H1 (cell line): ENCODE results near the gene SYNJ2. TPM values are rescaled to one million over a fixed set of nuclear protein-coding genes. Genes with fewer than 3 reads are reported as not detected.

Experiments
- CTCF ChIA-PET: fragments of 300-600 bp; sonication (Branson Sonifier 250); formaldehyde crosslinking; loops from one replicate; lab custom pipeline; 2021; ENCODE audit not compliant: partially characterized antibody; lab: Charles Lee
- POLR2A ChIA-PET: fragments of 300-600 bp; sonication (Branson Sonifier 250); formaldehyde crosslinking; loops from one replicate; lab custom pipeline; 2021; ENCODE audit warnings: inconsistent platforms; ENCODE audit not compliant: partially characterized antibody; lab: Charles Lee
- DNase-seq, 2 experiments: peaks; one replicate each; pipeline versions ENCODE4 v3.0.0 to v3.0.0-alpha.2; 2010 to 2022; ENCODE audit warnings: low spot score in 2 of 2, low read depth in 1 of 2, mixed read lengths in 1 of 2
- FAIRE-seq: peaks from 2 replicates; lab custom pipeline; 2011; peaks lifted over from hg19 to GRCh38; lab: Jason Lieb, UNC
- H2AFZ ChIP-seq: 2 replicates; pipeline ENCODE4 v1.8.1; 2012; ENCODE audit warnings: low read length, inconsistent platforms
- H2AK5ac ChIP-seq: 2 replicates; pipeline ENCODE4 v1.6.1; 2013; ENCODE audit warnings: low read depth, low read length
- H2BK120ac ChIP-seq: replicated peaks from 2 replicates; pipeline ENCODE3; 2013; ENCODE audit warnings: low read depth, low read length, inconsistent platforms
- H2BK12ac ChIP-seq: 2 replicates; pipeline ENCODE4 v1.6.1; 2013; ENCODE audit warnings: low read depth, low read length
- H2BK15ac ChIP-seq: 2 replicates; pipeline ENCODE4 v1.6.1; 2013; ENCODE audit warnings: low read length
- H2BK20ac ChIP-seq: 2 replicates; pipeline ENCODE4 v1.6.1; 2013; ENCODE audit warnings: low read length
- H2BK5ac ChIP-seq: 2 replicates; pipeline ENCODE4 v1.6.1; 2013; ENCODE audit warnings: low read depth, low read length
- H3K14ac ChIP-seq: 2 replicates; pipeline ENCODE4 v1.6.1; 2013; ENCODE audit warnings: inconsistent platforms; ENCODE audit not compliant: insufficient read length
- H3K18ac ChIP-seq: 2 replicates; pipeline ENCODE4 v1.6.1; 2013; ENCODE audit warnings: low read length; ENCODE audit errors: extremely low read depth
- H3K23ac ChIP-seq: 2 replicates; pipeline ENCODE4 v1.6.1; 2013; ENCODE audit warnings: inconsistent platforms; ENCODE audit not compliant: insufficient read length
- H3K23me2 ChIP-seq: 2 replicates; pipeline ENCODE4 v1.6.1; 2013; ENCODE audit warnings: low read depth, low read length
- H3K27ac ChIP-seq: 2 replicates; pipeline ENCODE4 v1.6.1; 2011; ENCODE audit warnings: low read depth, low read length, inconsistent platforms
- H3K27me3 ChIP-seq, 4 experiments: replicated peaks in 1 of 4; 1 replicate in 1 of 4; 2 replicates in 3 of 4; pipeline versions ENCODE4 v1.6.1 to v1.8.1; 2011 to 2013; ENCODE audit warnings: low read length in 3 of 4, mild to moderate bottlenecking in 3 of 4, inconsistent platforms in 2 of 4, mixed read lengths in 2 of 4, moderate library complexity in 1 of 4; ENCODE audit not compliant: control insufficient read depth in 3 of 4, insufficient read depth in 3 of 4; ENCODE audit errors: extremely low read depth in 1 of 4
- H3K36me3 ChIP-seq, 4 experiments: 2 replicates each; pipeline versions ENCODE4 v1.6.1 to v1.8.1; 2011 to 2013; ENCODE audit warnings: mild to moderate bottlenecking in 4 of 4, low read length in 3 of 4, moderate library complexity in 2 of 4, control low read depth in 1 of 4, inconsistent platforms in 1 of 4; ENCODE audit not compliant: insufficient read depth in 4 of 4, control insufficient read depth in 2 of 4
- H3K4ac ChIP-seq: replicated peaks from 2 replicates; pipeline ENCODE3; 2013; ENCODE audit warnings: low read length, low read depth, mixed read lengths, inconsistent platforms; ENCODE audit not compliant: insufficient read length
- H3K4me1 ChIP-seq, 4 experiments: replicated peaks in 1 of 4; 1 replicate in 1 of 4; 2 replicates in 3 of 4; pipeline versions ENCODE4 v1.6.1 to v1.8.1; 2011 to 2013; ENCODE audit warnings: low read length in 3 of 4, inconsistent platforms in 2 of 4, mixed read lengths in 1 of 4; ENCODE audit not compliant: insufficient read depth in 4 of 4, control insufficient read depth in 3 of 4
- H3K4me2 ChIP-seq, 2 experiments: 2 replicates each; pipeline versions ENCODE4 v1.6.1 to v1.8.1; 2011 to 2013; ENCODE audit warnings: low read depth in 2 of 2, low read length in 2 of 2, control low read depth in 1 of 2, inconsistent platforms in 1 of 2, mild to moderate bottlenecking in 1 of 2; ENCODE audit not compliant: insufficient read depth in 1 of 2
- H3K4me3 ChIP-seq, 4 experiments: fragments of 200-600, 300-600 bp in 1 of 4; sonication (generic), shearing (Covaris generic), sonication (Bioruptor Twin) in 1 of 4; 2 replicates each; pipeline versions ENCODE4 v1.5.1 to v1.8.1; 2011 to 2016; ENCODE audit warnings: low read length in 4 of 4, low read depth in 3 of 4, control low read depth in 2 of 4, inconsistent platforms in 2 of 4, mild to moderate bottlenecking in 2 of 4, mixed read lengths in 1 of 4, moderate library complexity in 1 of 4; ENCODE audit not compliant: insufficient read depth in 2 of 4; ENCODE audit errors: extremely low read depth in 1 of 4
- H3K56ac ChIP-seq: replicated peaks from 2 replicates; pipeline ENCODE3; 2013; ENCODE audit warnings: low read depth, mild to moderate bottlenecking, mixed read lengths, low read length, inconsistent platforms; ENCODE audit not compliant: insufficient read length
- H3K79me1 ChIP-seq: 2 replicates; pipeline ENCODE4 v1.6.1; 2013; ENCODE audit warnings: low read depth, low read length, control low read depth
- H3K79me2 ChIP-seq, 2 experiments: 2 replicates each; pipeline versions ENCODE4 v1.6.1 to v1.8.1; 2012 to 2013; ENCODE audit warnings: low read length in 2 of 2, mild to moderate bottlenecking in 2 of 2, inconsistent platforms in 1 of 2; ENCODE audit not compliant: insufficient read depth in 2 of 2, control insufficient read depth in 1 of 2
- H3K9ac ChIP-seq, 4 experiments: replicated peaks in 1 of 4; 1 replicate in 1 of 4; 2 replicates in 3 of 4; pipeline versions ENCODE4 v1.6.1 to v1.8.1; 2011 to 2013; ENCODE audit warnings: low read depth in 3 of 4, low read length in 3 of 4, control low read depth in 2 of 4, mild to moderate bottlenecking in 2 of 4, moderate library complexity in 2 of 4, inconsistent platforms in 1 of 4; ENCODE audit errors: extremely low read depth in 1 of 4
- H3K9me3 ChIP-seq, 2 experiments: 2 replicates each; pipeline versions ENCODE4 v1.6.1 to v1.8.1; 2012 to 2013; ENCODE audit warnings: mild to moderate bottlenecking in 2 of 2, moderate library complexity in 2 of 2, control low read depth in 1 of 2, inconsistent platforms in 1 of 2, low read depth in 1 of 2, low read length in 1 of 2, mixed read lengths in 1 of 2; ENCODE audit not compliant: insufficient read depth in 2 of 2
- H4K20me1 ChIP-seq, 2 experiments: replicated peaks in 1 of 2; 2 replicates each; pipeline versions ENCODE3 to v1.8.1; 2011 to 2013; ENCODE audit warnings: inconsistent platforms in 2 of 2, low read length in 2 of 2, mild to moderate bottlenecking in 1 of 2; ENCODE audit not compliant: insufficient read depth in 2 of 2, control insufficient read depth in 1 of 2
- H4K5ac ChIP-seq: 2 replicates; pipeline ENCODE4 v1.6.1; 2013; ENCODE audit warnings: low read length, low read depth, mixed read lengths, inconsistent platforms; ENCODE audit not compliant: insufficient read length
- H4K8ac ChIP-seq: 2 replicates; pipeline ENCODE4 v1.8.0; 2013; ENCODE audit warnings: mild to moderate bottlenecking, moderate library complexity, low read length, inconsistent platforms; ENCODE audit not compliant: insufficient read depth; ENCODE audit errors: extremely low read depth
- H4K91ac ChIP-seq: replicated peaks from 2 replicates; pipeline ENCODE3; 2013; ENCODE audit warnings: low read length, mixed read lengths, inconsistent platforms; ENCODE audit not compliant: insufficient read length
- EZH2 ChIP-seq: fragments of 200-600 bp; sonication (generic); IDR thresholded peaks from 2 replicates; pipeline ENCODE4 v1.7.1; 2012; ENCODE audit warnings: low read depth, mild to moderate bottlenecking, moderate library complexity, low read length, inconsistent platforms; ENCODE audit not compliant: severe bottlenecking
- HDAC6 ChIP-seq: IDR thresholded peaks from one replicate; pipeline ENCODE4 v1.7.1; 2012; ENCODE audit warnings: low read depth, mild to moderate bottlenecking, inconsistent platforms, low read length, moderate library complexity
- JUND ChIP-seq: IDR thresholded peaks from 2 replicates; pipeline ENCODE4 v1.6.1; 2011; ENCODE audit warnings: mild to moderate bottlenecking, improper control_type of control experiment, low read length
- RBBP5 ChIP-seq: IDR thresholded peaks from 2 replicates; pipeline ENCODE4 v1.7.1; 2012; ENCODE audit warnings: low read depth, mild to moderate bottlenecking, inconsistent platforms, low read length, moderate library complexity, borderline replicate concordance
- RNF2 ChIP-seq: fragments of 200-900, 300-1000 bp; sonication (generic); IDR thresholded peaks from 2 replicates; pipeline ENCODE4 v1.7.1; 2016; ENCODE audit warnings: borderline replicate concordance, low read depth, mild to moderate bottlenecking, antibody characterized with exemption, low read length; ENCODE audit not compliant: poor library complexity, severe bottlenecking; ENCODE audit errors: missing control alignments
- RXRA ChIP-seq: IDR thresholded peaks from 2 replicates; pipeline ENCODE4 v1.6.1; 2011; ENCODE audit warnings: low read depth, mild to moderate bottlenecking, low read length, moderate library complexity; ENCODE audit not compliant: insufficient read depth
- SIN3A ChIP-seq, 2 experiments: IDR thresholded peaks in 1 of 2; conservative IDR thresholded peaks in 1 of 2; 2 replicates each; pipeline ENCODE4 v1.6.1; 2011 to 2012; ENCODE audit warnings: low read length in 2 of 2, improper control_type of control experiment in 1 of 2, low read depth in 1 of 2, mild to moderate bottlenecking in 1 of 2
- TCF12 ChIP-seq: IDR thresholded peaks from 2 replicates; pipeline ENCODE4 v1.6.1; 2011; ENCODE audit warnings: low read depth, mild to moderate bottlenecking, low read length
- WGBS, 2 experiments: shearing (Covaris generic) in 1 of 2; methylation state at CpG; one replicate each; pipeline versions ENCODE4 v1.1.6 to v1.1.7; 2013 to 2015; ENCODE audit warnings: low lambda C conversion rate in 2 of 2, mixed read lengths in 2 of 2, inconsistent platforms in 1 of 2, low coverage in 1 of 2, missing lambda C conversion rate in 1 of 2; ENCODE audit not compliant: insufficient replicate concordance in 2 of 2, insufficient coverage in 1 of 2, insufficient read length in 1 of 2; ENCODE audit errors: extremely low coverage in 1 of 2, missing lambda C conversion rate in 1 of 2; 5-methylcytosine and 5-hydroxymethylcytosine counted together
- polyA plus RNA-seq, 7 experiments: library from polyadenylated mRNA; depleted of rRNA in 3 of 7; stranded (reverse) in 5 of 7; unstranded in 2 of 7; fragments of >200 nt in 5 of 7; fragments of 200-250 nt in 2 of 7; gene quantifications; 1 replicate in 5 of 7; 2 replicates in 1 of 7; 4 replicates in 1 of 7; pipeline versions ENCODE4 v1.2.1 to v1.2.3, GENCODE V29; 2011 to 2013; ENCODE audit warnings: missing spikeins in 2 of 7, mixed read lengths in 2 of 7
- total RNA-seq: library from RNA; stranded (reverse); fragmentation: NEBNext Ultra II Directional; extraction: Animal tissue kit (Norgen Biotek cat#: 25700); gene quantifications from 2 replicates; pipeline ENCODE4 v1.2.1, GENCODE V29; 2021

SYNJ2 gene
- total and polyA plus RNA-seq, 2 of the 8 experiments (the other 6 are each of a cell fraction or from before 2014, with no cell fraction given) = 3.7 to 13.9 TPM

DNA sequence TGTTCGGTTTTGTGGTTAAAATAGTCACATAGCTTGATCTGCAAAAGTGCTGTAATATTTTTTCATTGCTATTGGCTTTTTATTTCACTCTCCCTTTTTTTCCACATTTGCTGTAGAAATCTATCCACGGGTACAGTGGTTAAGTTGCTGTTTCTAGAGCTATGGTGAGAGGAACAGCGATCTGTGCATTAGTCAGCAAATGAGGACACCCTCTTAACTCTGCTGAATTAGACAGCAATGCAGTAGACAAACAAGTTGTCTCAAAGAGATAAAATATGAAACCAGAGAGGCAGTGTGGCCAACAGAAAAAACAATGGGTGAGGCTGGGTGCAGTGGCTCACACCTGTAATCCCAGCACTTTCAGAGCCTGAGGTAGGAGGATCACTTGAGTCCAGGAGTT, 17.6 kb upstream of the SYNJ2 start:
- Histone ChIP-seq H4K20me1 (no peaks in the 10 kb centered on the region), H4K91ac (no peak overlapping the region), H2AK5ac (no peak overlapping the region), H2BK12ac (no peak overlapping the region), H3K23ac (no peak overlapping the region), H3K18ac (no peak overlapping the region), H3K79me2 (no peaks in the 10 kb centered on the region), H3K4me1 (peaks cover 2 to 9% (median 5%) of the 10 kb centered on the region in 4 experiments; a peak in 4 of 7 replicates), H4K8ac (no peak overlapping the region), H3K9me3 (peaks cover 0 to 5% of the 10 kb centered on the region in 2 experiments; a peak in 1 of 4 replicates), H2BK120ac (no peak overlapping the region), H2AFZ (no peak overlapping the region), H3K27me3 (no peaks in the 10 kb centered on the region), H3K14ac (no peak overlapping the region), H4K5ac (no peak overlapping the region), H2BK5ac (no peak overlapping the region), H3K79me1 (no peaks in the 10 kb centered on the region), H3K4me2 (no peak overlapping the region), H3K4ac (no peak overlapping the region), H2BK20ac (no peak overlapping the region), H3K9ac (no peak overlapping the region), H3K56ac (no peak overlapping the region), H3K27ac (no peak overlapping the region), H3K36me3 (no peaks in the 10 kb centered on the region), H3K23me2 (no peaks in the 10 kb centered on the region; the same call in 1 of the 2 replicates), H3K4me3 (no peak overlapping the region), H2BK15ac (no peak overlapping the region)
- DNase-seq (no peak), FAIRE-seq (no peak)
- POLR2A ChIA-PET = no interaction called here
- TF ChIP-seq RBBP5 (no peak), SIN3A (conservative IDR thresholded peaks at IDR 0.05 in 1 of 2, IDR thresholded peaks at IDR 0.05 in 1 of 2; ENCODE audit: low read depth in 1 of 2, low read length in 2 of 2) (no peak), RXRA (no peak), JUND (no peak), RNF2 (no peak), HDAC6 (no peak), TCF12 (no peak), EZH2 (no peak)
- CTCF ChIA-PET = interaction anchor here (0.7 to 1.6 kb wide), 4 partner anchors 17 to 91 kb away, joined by 3 to 5 read pairs (median 4); no protein-coding TSS in a partner anchor
- 82% methylated on average over 3 of the region's 3 CpGs; no CpG with 5 or more reads in 1 of the 2 experiments for WGBS, 2 experiments
